GM23338 (cell line): ENCODE measurements around the gene TCHH.

Experiments
- EZH2phosphoT487 ChIP-seq: fragments of 200-600 bp; sonication (generic); IDR thresholded peaks from one replicate; pipeline ENCODE4 v1.8.1; 2018; ENCODE audit warnings: antibody characterized with exemption; ENCODE audit not compliant: unreplicated experiment
- REST ChIP-seq: IDR thresholded peaks from one replicate; pipeline ENCODE4 v1.6.1; 2018; ENCODE audit warnings: antibody characterized with exemption; ENCODE audit not compliant: unreplicated experiment
- TF ChIP-seq, protein P1 (sequence below), 2 experiments: fragments of 200-600 bp in 1 of 2; sonication (generic) in 1 of 2; conservative IDR thresholded peaks; 2 replicates each; pipeline versions ENCODE4 v1.5.1 to v1.6.1; 2016 to 2017; ENCODE audit warnings: antibody characterized with exemption in 2 of 2, low read depth in 2 of 2, mild to moderate bottlenecking in 2 of 2, moderate library complexity in 1 of 2

GRCh38 chr1:152159144-152159543, 43.9 kb upstream of the TCHH start, which contains the start of gene RPTN:
- TF ChIP-seq, protein P1, sequence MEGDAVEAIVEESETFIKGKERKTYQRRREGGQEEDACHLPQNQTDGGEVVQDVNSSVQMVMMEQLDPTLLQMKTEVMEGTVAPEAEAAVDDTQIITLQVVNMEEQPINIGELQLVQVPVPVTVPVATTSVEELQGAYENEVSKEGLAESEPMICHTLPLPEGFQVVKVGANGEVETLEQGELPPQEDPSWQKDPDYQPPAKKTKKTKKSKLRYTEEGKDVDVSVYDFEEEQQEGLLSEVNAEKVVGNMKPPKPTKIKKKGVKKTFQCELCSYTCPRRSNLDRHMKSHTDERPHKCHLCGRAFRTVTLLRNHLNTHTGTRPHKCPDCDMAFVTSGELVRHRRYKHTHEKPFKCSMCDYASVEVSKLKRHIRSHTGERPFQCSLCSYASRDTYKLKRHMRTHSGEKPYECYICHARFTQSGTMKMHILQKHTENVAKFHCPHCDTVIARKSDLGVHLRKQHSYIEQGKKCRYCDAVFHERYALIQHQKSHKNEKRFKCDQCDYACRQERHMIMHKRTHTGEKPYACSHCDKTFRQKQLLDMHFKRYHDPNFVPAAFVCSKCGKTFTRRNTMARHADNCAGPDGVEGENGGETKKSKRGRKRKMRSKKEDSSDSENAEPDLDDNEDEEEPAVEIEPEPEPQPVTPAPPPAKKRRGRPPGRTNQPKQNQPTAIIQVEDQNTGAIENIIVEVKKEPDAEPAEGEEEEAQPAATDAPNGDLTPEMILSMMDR (conservative IDR thresholded peaks at IDR 0.05; ENCODE audit: low read depth in 2 of 2) = no peak
- TF ChIP-seq EZH2phosphoT487 (no peak), REST (no peak)
